RWPE1 (cell line): ENCODE data around the gene PDE1C.

Experiments used
- CTCF ChIA-PET: fragments of 350-600 bp; sonication (Branson Sonifier 250); formaldehyde crosslinking; extraction: SDS; loops from one replicate; lab custom pipeline; 2021; lab: Yijun Ruan, JAX
- POLR2A ChIA-PET: fragments of 400-600 bp; formaldehyde crosslinking; extraction: SDS; loops from one replicate; lab custom pipeline; 2020; ENCODE audit warnings: antibody characterized with exemption; ENCODE audit not compliant: low non-redundant PET; lab: Yijun Ruan, JAX
- DNase-seq: peaks from one replicate; pipeline ENCODE4 v3.0.0; 2012; ENCODE audit warnings: low spot score
- H3K27ac ChIP-seq: fragments of 450-650 bp; 2 replicates; pipeline ENCODE4 v1.5.1; 2017
- TF ChIP-seq, protein P1 (sequence below): fragments of 450-650 bp; conservative IDR thresholded peaks from 2 replicates; pipeline ENCODE4 v1.5.1; 2017; ENCODE audit warnings: low read depth, mild to moderate bottlenecking

The PDE1C gene

DNA sequence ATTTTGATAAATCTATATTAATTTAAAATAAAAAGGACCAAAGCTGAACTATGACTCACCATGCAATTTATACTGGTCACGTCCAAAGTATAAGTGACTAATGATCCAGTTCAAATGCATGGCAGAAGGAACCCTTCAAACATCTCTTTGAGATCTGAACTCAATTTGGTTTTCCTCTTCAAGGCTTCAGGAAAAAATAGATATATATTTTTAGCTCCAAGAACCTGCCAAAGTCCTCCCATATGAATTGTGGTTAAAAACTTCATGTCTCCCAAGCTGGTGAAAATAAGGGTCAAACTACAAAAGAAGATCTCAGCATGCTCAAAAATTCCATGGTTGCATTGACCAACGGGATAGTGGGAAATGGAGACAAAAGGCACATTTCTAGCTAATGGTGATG lies 34.6 kb upstream of the PDE1C start:
- DNase-seq: no peak
- TF ChIP-seq, protein P1, sequence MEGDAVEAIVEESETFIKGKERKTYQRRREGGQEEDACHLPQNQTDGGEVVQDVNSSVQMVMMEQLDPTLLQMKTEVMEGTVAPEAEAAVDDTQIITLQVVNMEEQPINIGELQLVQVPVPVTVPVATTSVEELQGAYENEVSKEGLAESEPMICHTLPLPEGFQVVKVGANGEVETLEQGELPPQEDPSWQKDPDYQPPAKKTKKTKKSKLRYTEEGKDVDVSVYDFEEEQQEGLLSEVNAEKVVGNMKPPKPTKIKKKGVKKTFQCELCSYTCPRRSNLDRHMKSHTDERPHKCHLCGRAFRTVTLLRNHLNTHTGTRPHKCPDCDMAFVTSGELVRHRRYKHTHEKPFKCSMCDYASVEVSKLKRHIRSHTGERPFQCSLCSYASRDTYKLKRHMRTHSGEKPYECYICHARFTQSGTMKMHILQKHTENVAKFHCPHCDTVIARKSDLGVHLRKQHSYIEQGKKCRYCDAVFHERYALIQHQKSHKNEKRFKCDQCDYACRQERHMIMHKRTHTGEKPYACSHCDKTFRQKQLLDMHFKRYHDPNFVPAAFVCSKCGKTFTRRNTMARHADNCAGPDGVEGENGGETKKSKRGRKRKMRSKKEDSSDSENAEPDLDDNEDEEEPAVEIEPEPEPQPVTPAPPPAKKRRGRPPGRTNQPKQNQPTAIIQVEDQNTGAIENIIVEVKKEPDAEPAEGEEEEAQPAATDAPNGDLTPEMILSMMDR: no peak
- H3K27ac ChIP-seq: no peak overlapping the region
- ChIA-PET CTCF (no interaction called here), POLR2A (no interaction called here)

DNA sequence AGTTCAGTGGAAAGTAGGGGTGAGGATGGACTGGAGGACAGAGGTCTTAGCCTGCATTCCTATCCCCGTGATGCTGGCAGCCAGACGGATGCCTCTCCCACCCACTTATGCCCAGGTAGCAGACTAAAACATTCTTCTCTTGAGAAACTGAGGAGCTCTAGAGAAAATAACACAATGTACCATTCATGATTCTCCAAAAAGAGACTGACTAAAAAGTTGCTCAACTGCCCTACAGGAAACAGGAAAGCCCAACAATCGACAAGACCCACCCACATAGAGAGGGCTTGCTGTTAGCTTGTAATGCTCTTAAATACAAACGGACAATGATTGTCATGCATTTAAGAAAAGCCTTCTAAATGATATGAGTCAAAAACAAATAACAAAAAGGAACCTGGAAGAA lies 33.2 kb upstream of the PDE1C start:
- POLR2A ChIA-PET: no interaction called here
- H3K27ac ChIP-seq: no peak overlapping the region
- CTCF ChIA-PET: no interaction called here
- no peak for DNase-seq
- TF ChIP-seq, protein P1: no peak

DNA sequence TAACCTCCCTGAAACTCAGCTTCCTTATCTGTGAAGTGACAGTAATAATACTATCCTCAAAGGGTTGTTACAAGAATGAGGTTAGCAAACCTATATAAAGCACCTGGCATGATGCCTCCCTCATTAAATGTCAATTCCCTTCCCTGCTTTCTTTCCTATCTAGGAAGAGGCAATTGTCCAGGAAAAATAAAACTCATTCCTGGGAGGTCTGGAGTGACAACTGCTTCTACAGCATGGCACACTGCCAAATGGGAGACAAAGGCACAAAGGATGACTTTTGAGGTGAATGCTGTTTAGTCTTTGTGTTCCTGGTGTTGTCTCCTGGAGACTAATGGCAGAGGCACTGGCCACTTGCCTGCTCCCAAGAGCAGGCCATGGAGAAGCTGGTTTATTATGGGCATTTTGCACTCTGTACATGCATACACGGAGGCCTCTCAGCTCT lies 32.2 kb upstream of the PDE1C start:
- no peak overlapping the region for H3K27ac ChIP-seq
- ChIA-PET CTCF (no interaction called here), POLR2A (no interaction called here)
- TF ChIP-seq, protein P1: no peak
- no peak for DNase-seq

DNA sequence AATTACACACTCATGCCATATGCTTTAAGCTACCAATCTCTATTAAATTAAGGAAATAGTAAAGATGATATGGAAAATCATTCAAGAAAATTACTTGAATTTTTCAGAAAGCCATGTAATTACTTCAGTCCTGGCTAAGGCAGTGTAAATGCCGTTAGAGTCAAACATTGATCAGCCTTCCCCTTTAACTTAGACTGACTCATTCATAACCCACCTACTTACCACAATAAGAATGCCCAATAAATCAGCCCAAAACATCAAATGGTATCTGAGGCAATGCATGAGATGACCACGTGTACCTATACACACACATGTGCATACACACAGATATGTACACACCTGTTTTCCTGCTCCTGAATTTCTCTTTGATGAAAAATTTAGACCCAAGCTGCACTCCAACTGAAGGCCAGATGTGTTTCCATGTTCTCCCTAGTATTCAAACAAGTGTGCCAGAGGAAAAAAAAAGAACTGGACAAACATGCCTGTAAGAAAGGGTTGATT lies 30.2 kb upstream of the PDE1C start:
- TF ChIP-seq, protein P1: no peak
- no peak overlapping the region for H3K27ac ChIP-seq
- ChIA-PET CTCF (no interaction called here), POLR2A (no interaction called here)
- DNase-seq: no peak

DNA sequence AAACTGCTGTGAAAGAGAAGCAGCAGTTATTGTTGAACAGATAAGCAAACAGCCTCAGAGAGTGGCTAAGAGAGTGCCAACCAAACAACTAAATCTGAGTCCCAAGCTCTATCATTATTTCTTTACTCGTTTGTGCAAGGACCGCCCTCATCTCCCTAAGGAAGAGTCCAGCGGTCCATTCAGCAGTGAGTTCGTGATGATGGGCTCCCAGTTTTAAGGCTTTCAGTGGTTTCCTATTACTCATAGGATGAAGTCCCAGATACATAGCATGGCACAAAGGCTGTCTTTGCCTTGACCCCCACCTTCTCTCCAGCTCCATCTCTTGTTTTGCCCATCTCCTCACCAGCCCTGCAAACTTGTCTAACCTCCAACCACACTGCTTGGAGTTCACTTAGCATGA lies 24.3 kb upstream of the PDE1C start:
- CTCF ChIA-PET: interaction anchor here (0.6 kb wide), 1 partner anchor 10 kb away, joined by 4 read pairs; no protein-coding TSS in a partner anchor
- POLR2A ChIA-PET: no interaction called here
- TF ChIP-seq, protein P1: no peak
- no peak overlapping the region for H3K27ac ChIP-seq
- DNase-seq: no peak

DNA sequence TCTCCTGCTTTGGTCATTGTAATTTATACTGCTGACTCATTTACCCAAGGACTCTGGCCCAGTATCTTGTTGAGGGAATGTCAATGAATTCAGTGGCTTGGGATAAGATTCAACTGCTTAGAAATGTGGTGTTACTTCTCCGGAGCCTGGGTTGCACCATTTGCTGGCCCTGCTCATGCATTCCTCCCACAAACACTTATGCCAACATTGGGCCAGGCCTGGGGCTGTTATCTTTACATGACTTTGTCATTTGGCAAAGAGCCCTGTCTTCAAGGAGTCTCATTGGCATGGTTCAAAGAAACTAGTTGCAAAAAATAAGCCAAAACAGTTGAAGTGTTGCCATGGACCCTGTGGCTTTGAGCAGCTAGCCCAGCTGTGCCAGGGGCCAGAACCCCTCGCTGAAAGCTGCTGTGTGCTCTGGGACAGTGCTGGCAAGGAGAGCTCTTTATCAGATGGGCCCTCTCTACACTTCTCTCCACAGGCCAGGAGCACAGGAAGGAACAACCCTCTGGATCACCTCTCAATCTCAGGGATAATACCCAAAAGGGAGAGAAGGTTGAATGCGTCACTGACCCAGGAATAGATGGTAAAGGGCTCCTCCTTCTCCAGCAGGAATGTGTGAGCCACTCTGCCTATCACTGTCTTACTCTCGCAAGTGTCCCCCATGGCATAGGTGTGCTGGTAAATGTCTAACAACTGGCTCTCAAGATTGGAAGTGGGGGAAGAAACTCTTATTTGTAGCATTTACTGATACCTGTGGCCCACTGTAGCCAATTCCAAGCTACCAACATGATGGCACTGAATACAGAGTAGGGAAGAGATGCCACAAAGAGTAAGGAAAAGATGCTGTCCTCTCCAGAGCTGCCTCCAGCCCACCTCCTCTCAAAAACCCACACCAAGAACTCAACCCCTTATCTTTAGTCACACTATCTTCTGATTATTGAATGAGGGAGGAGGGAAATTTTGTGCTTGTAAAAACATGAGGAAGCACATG lies 23.5 kb upstream of the PDE1C start:
- peak; percentile 45 for DNase-seq
- TF ChIP-seq, protein P1: no peak
- POLR2A ChIA-PET: no interaction called here
- peak overlapping the region; percentile 80 for H3K27ac ChIP-seq
- CTCF ChIA-PET: interaction anchor here (0.6 kb wide), 1 partner anchor 10 kb away, joined by 4 read pairs; no protein-coding TSS in a partner anchor
